HEK293 (cell line): ENCODE results near the gene CYBA.
A peak's percentile ranks its signal among the peaks of the same experiment; 100 is the strongest.

Experiments used
- BCL11A ChIP-seq: fragments of 450-650 bp; formaldehyde crosslinking; IDR thresholded peaks from 2 replicates; pipeline ENCODE4 v1.5.1; 2016; ENCODE audit warnings: low read depth, missing biosample characterization, missing genetic modification characterization
- EGR2 ChIP-seq: fragments of 450-650 bp; formaldehyde crosslinking; IDR thresholded peaks from 2 replicates; pipeline ENCODE4 v1.5.1; 2016; ENCODE audit warnings: low read depth, missing biosample characterization, missing genetic modification characterization
- KLF16 ChIP-seq: fragments of 450-650 bp; formaldehyde crosslinking; IDR thresholded peaks from 2 replicates; pipeline ENCODE4 v1.5.1; 2017; ENCODE audit warnings: missing biosample characterization, missing genetic modification characterization
- OSR2 ChIP-seq: fragments of 450-650 bp; formaldehyde crosslinking; IDR thresholded peaks from 2 replicates; pipeline ENCODE4 v1.5.1; 2016; ENCODE audit warnings: missing biosample characterization, missing genetic modification characterization
- SCRT2 ChIP-seq: fragments of 450-650 bp; formaldehyde crosslinking; IDR thresholded peaks from 2 replicates; pipeline ENCODE4 v1.5.1; 2016; ENCODE audit warnings: missing biosample characterization, missing genetic modification characterization
- SETDB1 ChIP-seq: IDR thresholded peaks from one replicate; pipeline ENCODE4 v1.6.1; 2017; ENCODE audit warnings: mild to moderate bottlenecking, low read length, moderate library complexity, mixed read lengths; ENCODE audit not compliant: insufficient read length
- SP7 ChIP-seq: fragments of 450-650 bp; formaldehyde crosslinking; IDR thresholded peaks from 2 replicates; pipeline ENCODE4 v1.5.1; 2016; ENCODE audit warnings: missing biosample characterization, missing genetic modification characterization
- TCF7L2 ChIP-seq: IDR thresholded peaks from 2 replicates; pipeline ENCODE4 v1.6.1; 2011; ENCODE audit warnings: low read depth, mild to moderate bottlenecking, inconsistent platforms, low read length, moderate library complexity, borderline replicate concordance
- TRIM28 ChIP-seq: IDR thresholded peaks from 2 replicates; pipeline ENCODE4 v1.6.1; 2011; ENCODE audit warnings: low read length, control low read depth, borderline replicate concordance
- ZBTB1 ChIP-seq: fragments of 450-650 bp; formaldehyde crosslinking; IDR thresholded peaks from 2 replicates; pipeline ENCODE4 v1.5.1; 2016; ENCODE audit warnings: missing biosample characterization, missing genetic modification characterization
- ZBTB20 ChIP-seq: fragments of 450-650 bp; formaldehyde crosslinking; IDR thresholded peaks from 2 replicates; pipeline ENCODE4 v1.5.1; 2016; ENCODE audit warnings: missing biosample characterization, missing genetic modification characterization
- ZBTB48 ChIP-seq: fragments of 450-650 bp; formaldehyde crosslinking; IDR thresholded peaks from 2 replicates; pipeline ENCODE4 v1.5.1; 2016; ENCODE audit warnings: missing biosample characterization, missing genetic modification characterization
- ZEB2 ChIP-seq: fragments of 450-650 bp; formaldehyde crosslinking; IDR thresholded peaks from 2 replicates; pipeline ENCODE4 v1.5.1; 2016; ENCODE audit warnings: missing biosample characterization, missing genetic modification characterization
- ZFP69B ChIP-seq: fragments of 450-650 bp; formaldehyde crosslinking; IDR thresholded peaks from 2 replicates; pipeline ENCODE4 v1.5.1; 2016; ENCODE audit warnings: missing biosample characterization, missing genetic modification characterization
- ZNF121 ChIP-seq: fragments of 450-650 bp; formaldehyde crosslinking; IDR thresholded peaks from 2 replicates; pipeline ENCODE4 v1.5.1; 2016; ENCODE audit warnings: missing biosample characterization, missing genetic modification characterization
- ZNF223 ChIP-seq: fragments of 450-650 bp; formaldehyde crosslinking; IDR thresholded peaks from 2 replicates; pipeline ENCODE4 v1.5.1; 2016; ENCODE audit warnings: missing biosample characterization, missing genetic modification characterization
- ZNF394 ChIP-seq: fragments of 450-650 bp; formaldehyde crosslinking; IDR thresholded peaks from 2 replicates; pipeline ENCODE4 v1.5.1; 2016; ENCODE audit warnings: missing biosample characterization, missing genetic modification characterization, mild to moderate bottlenecking, moderate library complexity, borderline replicate concordance
- ZNF416 ChIP-seq: fragments of 450-650 bp; formaldehyde crosslinking; IDR thresholded peaks from 2 replicates; pipeline ENCODE4 v1.5.1; 2016; ENCODE audit warnings: missing biosample characterization, missing genetic modification characterization
- ZNF530 ChIP-seq: fragments of 450-650 bp; formaldehyde crosslinking; IDR thresholded peaks from 2 replicates; pipeline ENCODE4 v1.5.1; 2016; ENCODE audit warnings: low read depth, missing biosample characterization, missing genetic modification characterization
- ZNF571 ChIP-seq: fragments of 450-650 bp; formaldehyde crosslinking; IDR thresholded peaks from 2 replicates; pipeline ENCODE4 v1.5.0; 2017; ENCODE audit warnings: missing biosample characterization, missing genetic modification characterization
- ZNF621 ChIP-seq: fragments of 450-650 bp; formaldehyde crosslinking; IDR thresholded peaks from 2 replicates; pipeline ENCODE4 v1.5.1; 2017; ENCODE audit warnings: missing biosample characterization, missing genetic modification characterization
- ZNF629 ChIP-seq: fragments of 450-650 bp; formaldehyde crosslinking; IDR thresholded peaks from 2 replicates; pipeline ENCODE4 v1.5.1; 2017; ENCODE audit warnings: missing biosample characterization, missing genetic modification characterization
- ZNF658 ChIP-seq: fragments of 450-650 bp; formaldehyde crosslinking; IDR thresholded peaks from 2 replicates; pipeline ENCODE4; 2016; ENCODE audit warnings: missing biosample characterization, missing genetic modification characterization
- ZNF664 ChIP-seq: fragments of 450-650 bp; formaldehyde crosslinking; IDR thresholded peaks from 2 replicates; pipeline ENCODE4 v1.5.1; 2016; ENCODE audit warnings: missing biosample characterization, missing genetic modification characterization
- ZNF792 ChIP-seq: fragments of 450-650 bp; formaldehyde crosslinking; IDR thresholded peaks from 2 replicates; pipeline ENCODE4 v1.5.1; 2016; ENCODE audit warnings: missing biosample characterization, missing genetic modification characterization
- ZNF837 ChIP-seq: fragments of 450-650 bp; formaldehyde crosslinking; IDR thresholded peaks from 2 replicates; pipeline ENCODE4 v1.5.1; 2016; ENCODE audit warnings: missing biosample characterization, missing genetic modification characterization
- TF ChIP-seq, protein P1 (sequence below): fragments of 450-650 bp; formaldehyde crosslinking; IDR thresholded peaks from 2 replicates; pipeline ENCODE4 v1.5.1; 2016; ENCODE audit warnings: missing biosample characterization, missing genetic modification characterization
- TF ChIP-seq, protein P2 (sequence below): fragments of 450-650 bp; formaldehyde crosslinking; optimal IDR thresholded peaks from 2 replicates; pipeline ENCODE3; 2016; ENCODE audit warnings: missing biosample characterization, mild to moderate bottlenecking, missing genetic modification characterization
- TF ChIP-seq, protein P3 (sequence below): fragments of 450-650 bp; formaldehyde crosslinking; IDR thresholded peaks from 2 replicates; pipeline ENCODE4 v1.5.1; 2017; ENCODE audit warnings: missing biosample characterization, missing genetic modification characterization
- TF ChIP-seq, protein P4 (sequence below): fragments of 450-650 bp; IDR thresholded peaks from 2 replicates; pipeline ENCODE4 v1.5.1; 2018; ENCODE audit warnings: missing biosample characterization, mild to moderate bottlenecking, missing genetic modification characterization
- TF ChIP-seq, protein P5 (sequence below): fragments of 450-650 bp; formaldehyde crosslinking; IDR thresholded peaks from 2 replicates; pipeline ENCODE4 v1.5.1; 2016; ENCODE audit warnings: missing biosample characterization, missing genetic modification characterization

The CYBA gene

DNA sequence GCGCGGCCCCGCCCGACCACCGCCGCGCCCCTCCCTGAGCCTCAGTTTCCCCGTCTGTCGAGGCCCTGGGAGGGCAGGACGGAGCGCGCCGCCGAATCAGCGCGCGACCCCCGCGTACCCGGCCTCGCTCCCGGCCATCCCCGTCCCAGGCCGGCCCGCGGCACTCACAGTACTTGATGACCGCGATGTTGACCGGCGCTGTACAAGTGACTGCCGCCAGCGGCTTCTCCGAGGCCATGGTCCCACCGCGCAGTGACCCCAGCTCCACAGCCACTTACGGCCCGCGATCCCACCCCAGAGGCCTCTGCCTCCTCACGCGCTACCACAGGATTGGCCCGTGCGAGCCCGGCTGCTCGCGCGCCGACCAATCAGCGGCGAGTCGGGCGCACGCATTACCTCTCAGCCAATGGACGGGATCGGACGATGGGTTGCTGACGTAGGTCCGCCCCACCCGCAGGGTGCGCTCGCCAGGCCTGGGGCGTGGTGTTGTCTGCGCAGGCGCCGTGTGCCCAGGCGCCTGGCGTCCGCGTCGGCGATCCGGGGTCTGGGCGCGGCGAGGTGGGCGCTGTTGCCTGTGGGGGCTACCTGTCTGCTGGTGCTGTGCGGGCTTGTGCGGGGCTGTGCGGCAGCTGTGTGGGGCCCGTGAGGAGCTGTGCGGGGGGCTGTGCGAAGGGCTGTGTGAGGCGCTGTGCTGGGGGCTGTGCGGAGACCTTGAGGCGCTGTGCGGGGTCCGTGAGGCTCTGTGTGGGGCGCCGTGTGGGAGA, 12.2 kb upstream of the CYBA start, which contains the start of gene MVD (continued):
- no peak for TF ChIP-seq ZFP69B (tag by site-specific recombination)
- TF ChIP-seq EGR2 (tag by site-specific recombination): peak; percentile 65
- no peak for TF ChIP-seq OSR2 (tag by site-specific recombination)
- no peak for TF ChIP-seq ZNF121 (tag by site-specific recombination)
- peak; percentile 20; the same call in 1 of the 2 replicates for TF ChIP-seq ZNF629 (tag by site-specific recombination)
- no peak for TF ChIP-seq SETDB1
- TF ChIP-seq ZNF792 (tag by site-specific recombination): no peak
- TF ChIP-seq ZNF394 (tag by site-specific recombination): no peak
- TF ChIP-seq BCL11A (tag by site-specific recombination): no peak
- peak; percentile 36; the same call in 1 of the 2 replicates for TF ChIP-seq KLF16 (tag by site-specific recombination)
- no peak for TF ChIP-seq TCF7L2
- TF ChIP-seq ZNF837 (tag by site-specific recombination): no peak
- no peak for TF ChIP-seq ZNF571
- peak; percentile 18; the same call in 1 of the 2 replicates for TF ChIP-seq SCRT2
- no peak for TF ChIP-seq ZNF621
- TF ChIP-seq ZBTB48 (tag by site-specific recombination): no peak
- TF ChIP-seq ZNF658 (tag by site-specific recombination): no peak
- TF ChIP-seq SP7 (tag by site-specific recombination): peak; percentile 50
- TF ChIP-seq ZEB2: no peak
- TF ChIP-seq TRIM28: no peak
- TF ChIP-seq, protein P1, sequence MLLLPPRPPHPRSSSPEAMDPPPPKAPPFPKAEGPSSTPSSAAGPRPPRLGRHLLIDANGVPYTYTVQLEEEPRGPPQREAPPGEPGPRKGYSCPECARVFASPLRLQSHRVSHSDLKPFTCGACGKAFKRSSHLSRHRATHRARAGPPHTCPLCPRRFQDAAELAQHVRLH (tag by site-specific recombination): peak; percentile 87; the same call in 1 of the 2 replicates
- TF ChIP-seq, protein P2, sequence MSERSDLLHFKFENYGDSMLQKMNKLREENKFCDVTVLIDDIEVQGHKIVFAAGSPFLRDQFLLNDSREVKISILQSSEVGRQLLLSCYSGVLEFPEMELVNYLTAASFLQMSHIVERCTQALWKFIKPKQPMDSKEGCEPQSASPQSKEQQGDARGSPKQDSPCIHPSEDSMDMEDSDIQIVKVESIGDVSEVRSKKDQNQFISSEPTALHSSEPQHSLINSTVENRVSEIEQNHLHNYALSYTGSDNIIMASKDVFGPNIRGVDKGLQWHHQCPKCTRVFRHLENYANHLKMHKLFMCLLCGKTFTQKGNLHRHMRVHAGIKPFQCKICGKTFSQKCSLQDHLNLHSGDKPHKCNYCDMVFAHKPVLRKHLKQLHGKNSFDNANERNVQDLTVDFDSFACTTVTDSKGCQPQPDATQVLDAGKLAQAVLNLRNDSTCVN (tag by site-specific recombination): peak; percentile 90
- TF ChIP-seq, protein P3, sequence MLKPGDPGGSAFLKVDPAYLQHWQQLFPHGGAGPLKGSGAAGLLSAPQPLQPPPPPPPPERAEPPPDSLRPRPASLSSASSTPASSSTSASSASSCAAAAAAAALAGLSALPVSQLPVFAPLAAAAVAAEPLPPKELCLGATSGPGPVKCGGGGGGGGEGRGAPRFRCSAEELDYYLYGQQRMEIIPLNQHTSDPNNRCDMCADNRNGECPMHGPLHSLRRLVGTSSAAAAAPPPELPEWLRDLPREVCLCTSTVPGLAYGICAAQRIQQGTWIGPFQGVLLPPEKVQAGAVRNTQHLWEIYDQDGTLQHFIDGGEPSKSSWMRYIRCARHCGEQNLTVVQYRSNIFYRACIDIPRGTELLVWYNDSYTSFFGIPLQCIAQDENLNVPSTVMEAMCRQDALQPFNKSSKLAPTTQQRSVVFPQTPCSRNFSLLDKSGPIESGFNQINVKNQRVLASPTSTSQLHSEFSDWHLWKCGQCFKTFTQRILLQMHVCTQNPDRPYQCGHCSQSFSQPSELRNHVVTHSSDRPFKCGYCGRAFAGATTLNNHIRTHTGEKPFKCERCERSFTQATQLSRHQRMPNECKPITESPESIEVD (tag by site-specific recombination): no peak
- peak; percentile 49; the same call in 1 of the 2 replicates for TF ChIP-seq ZBTB20 (tag by site-specific recombination)
- TF ChIP-seq ZNF416: no peak
- no peak for TF ChIP-seq ZNF664
- TF ChIP-seq, protein P4, sequence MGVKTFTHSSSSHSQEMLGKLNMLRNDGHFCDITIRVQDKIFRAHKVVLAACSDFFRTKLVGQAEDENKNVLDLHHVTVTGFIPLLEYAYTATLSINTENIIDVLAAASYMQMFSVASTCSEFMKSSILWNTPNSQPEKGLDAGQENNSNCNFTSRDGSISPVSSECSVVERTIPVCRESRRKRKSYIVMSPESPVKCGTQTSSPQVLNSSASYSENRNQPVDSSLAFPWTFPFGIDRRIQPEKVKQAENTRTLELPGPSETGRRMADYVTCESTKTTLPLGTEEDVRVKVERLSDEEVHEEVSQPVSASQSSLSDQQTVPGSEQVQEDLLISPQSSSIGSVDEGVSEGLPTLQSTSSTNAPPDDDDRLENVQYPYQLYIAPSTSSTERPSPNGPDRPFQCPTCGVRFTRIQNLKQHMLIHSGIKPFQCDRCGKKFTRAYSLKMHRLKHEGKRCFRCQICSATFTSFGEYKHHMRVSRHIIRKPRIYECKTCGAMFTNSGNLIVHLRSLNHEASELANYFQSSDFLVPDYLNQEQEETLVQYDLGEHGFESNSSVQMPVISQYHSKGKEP (tag by site-specific recombination): 0 out of 2 replicates have a peak, but pooled peaks have one; percentile 6
- no peak for TF ChIP-seq ZBTB1 (tag by site-specific recombination)
- no peak for TF ChIP-seq ZNF223
- no peak for TF ChIP-seq ZNF530 (tag by site-specific recombination)
- TF ChIP-seq, protein P5, sequence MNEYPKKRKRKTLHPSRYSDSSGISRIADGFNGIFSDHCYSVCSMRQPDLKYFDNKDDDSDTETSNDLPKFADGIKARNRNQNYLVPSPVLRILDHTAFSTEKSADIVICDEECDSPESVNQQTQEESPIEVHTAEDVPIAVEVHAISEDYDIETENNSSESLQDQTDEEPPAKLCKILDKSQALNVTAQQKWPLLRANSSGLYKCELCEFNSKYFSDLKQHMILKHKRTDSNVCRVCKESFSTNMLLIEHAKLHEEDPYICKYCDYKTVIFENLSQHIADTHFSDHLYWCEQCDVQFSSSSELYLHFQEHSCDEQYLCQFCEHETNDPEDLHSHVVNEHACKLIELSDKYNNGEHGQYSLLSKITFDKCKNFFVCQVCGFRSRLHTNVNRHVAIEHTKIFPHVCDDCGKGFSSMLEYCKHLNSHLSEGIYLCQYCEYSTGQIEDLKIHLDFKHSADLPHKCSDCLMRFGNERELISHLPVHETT (tag by site-specific recombination): no peak
- TF ChIP-seq, all 188 proteins: peak for 44
